ENCODE measurements around the gene PTH1R.

DNA sequence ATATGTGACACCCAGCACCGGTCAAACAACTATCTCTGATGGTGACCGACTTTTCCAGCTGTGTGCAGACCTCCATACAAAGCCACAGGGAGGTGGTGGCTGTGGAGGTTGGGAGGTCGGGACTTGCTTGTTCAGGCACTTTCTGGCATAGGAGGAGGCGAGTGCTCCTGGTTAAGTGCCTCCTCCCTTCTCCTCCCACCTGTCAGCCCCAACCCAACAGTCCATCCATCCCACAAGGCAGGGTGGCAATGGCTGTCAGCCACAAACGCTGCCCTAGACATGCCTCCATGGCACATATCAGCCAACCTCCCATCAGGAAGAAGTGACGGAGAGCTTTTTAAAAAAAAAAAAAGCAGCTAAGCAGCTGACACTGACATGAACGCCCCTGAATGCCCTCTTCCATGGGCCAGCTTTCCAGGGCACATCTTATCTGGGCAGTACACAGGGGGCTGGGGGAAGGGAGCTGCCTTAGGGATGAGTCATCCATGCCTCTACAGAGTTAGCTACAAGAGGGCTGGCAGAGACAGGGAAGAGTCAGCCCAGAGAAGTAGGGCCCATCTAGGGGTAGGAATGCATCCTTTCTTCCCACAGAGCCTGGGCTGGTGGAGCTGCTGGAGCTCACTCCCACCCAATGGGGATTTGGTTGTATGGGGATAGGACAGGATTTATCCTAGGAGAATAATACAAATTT, 57.8 kb downstream of the PTH1R start:
- TF ChIP-seq POLR2A (IDR thresholded peaks at IDR 0.05; ENCODE audit: low read depth, low read length) (no peak), POLR2AphosphoS5 (IDR thresholded peaks at IDR 0.05; ENCODE audit: low read depth, low read length) (peak; percentile 21; the same call in 1 of the 2 replicates), TAF1 (IDR thresholded peaks at IDR 0.05; ENCODE audit: low read depth, low read length) (no peak), SPI1 (IDR thresholded peaks at IDR 0.05; ENCODE audit: low read depth, low read length) (no peak), POU2F2 (IDR thresholded peaks at IDR 0.05; ENCODE audit: low read depth, low read length) (no peak)
